Measurements from ENCODE around the gene CDC42BPB.
A peak's percentile ranks its signal among the peaks of the same experiment; 100 is the strongest.

Gene CDC42BPB

DNA sequence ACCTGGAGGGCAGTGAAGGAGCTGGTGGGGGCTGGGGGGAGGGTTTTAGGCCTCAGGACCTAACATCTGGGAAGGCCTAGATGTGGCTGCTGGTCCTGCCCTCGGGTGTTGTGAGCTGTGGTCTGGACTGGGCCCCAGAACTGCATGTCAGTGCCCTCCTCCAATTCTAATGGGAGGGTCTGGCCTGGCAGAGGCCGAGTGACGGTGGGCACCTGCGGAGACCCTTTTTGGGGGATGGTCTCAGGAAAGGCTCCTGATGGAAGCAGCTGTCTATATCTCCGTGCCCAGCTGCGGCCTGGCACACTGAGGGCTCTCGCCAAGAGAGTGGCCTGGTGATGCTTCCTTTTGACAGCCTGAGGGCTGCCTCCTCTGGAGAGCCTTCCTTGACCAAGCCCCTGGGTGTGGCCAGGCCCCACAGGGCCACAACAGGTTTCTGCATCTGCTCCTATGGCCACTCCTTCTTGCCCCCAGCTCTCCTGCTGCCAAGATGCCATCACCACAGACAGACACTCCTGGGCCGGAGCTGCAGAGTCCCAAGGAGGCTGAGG lies 42.5 kb upstream of the CDC42BPB start:
- H3K4me3 ChIP-seq (ENCODE audit: low read depth, low read length) = no peak overlapping the region
- no peak for DNase-seq (ENCODE audit: low read depth)
- TF ChIP-seq, protein P1, sequence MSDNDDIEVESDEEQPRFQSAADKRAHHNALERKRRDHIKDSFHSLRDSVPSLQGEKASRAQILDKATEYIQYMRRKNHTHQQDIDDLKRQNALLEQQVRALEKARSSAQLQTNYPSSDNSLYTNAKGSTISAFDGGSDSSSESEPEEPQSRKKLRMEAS (IDR thresholded peaks at IDR 0.05; ENCODE audit: low read depth, low read length) = no peak
- TF ChIP-seq POLR2A (IDR thresholded peaks at IDR 0.05; ENCODE audit: extremely low read depth, insufficient read length) (no peak), MYC (IDR thresholded peaks at IDR 0.05; ENCODE audit: low read depth, low read length) (no peak)
- TF ChIP-seq, protein P2, sequence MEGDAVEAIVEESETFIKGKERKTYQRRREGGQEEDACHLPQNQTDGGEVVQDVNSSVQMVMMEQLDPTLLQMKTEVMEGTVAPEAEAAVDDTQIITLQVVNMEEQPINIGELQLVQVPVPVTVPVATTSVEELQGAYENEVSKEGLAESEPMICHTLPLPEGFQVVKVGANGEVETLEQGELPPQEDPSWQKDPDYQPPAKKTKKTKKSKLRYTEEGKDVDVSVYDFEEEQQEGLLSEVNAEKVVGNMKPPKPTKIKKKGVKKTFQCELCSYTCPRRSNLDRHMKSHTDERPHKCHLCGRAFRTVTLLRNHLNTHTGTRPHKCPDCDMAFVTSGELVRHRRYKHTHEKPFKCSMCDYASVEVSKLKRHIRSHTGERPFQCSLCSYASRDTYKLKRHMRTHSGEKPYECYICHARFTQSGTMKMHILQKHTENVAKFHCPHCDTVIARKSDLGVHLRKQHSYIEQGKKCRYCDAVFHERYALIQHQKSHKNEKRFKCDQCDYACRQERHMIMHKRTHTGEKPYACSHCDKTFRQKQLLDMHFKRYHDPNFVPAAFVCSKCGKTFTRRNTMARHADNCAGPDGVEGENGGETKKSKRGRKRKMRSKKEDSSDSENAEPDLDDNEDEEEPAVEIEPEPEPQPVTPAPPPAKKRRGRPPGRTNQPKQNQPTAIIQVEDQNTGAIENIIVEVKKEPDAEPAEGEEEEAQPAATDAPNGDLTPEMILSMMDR (IDR thresholded peaks at IDR 0.05; ENCODE audit: low read depth, low read length) = no peak

DNA sequence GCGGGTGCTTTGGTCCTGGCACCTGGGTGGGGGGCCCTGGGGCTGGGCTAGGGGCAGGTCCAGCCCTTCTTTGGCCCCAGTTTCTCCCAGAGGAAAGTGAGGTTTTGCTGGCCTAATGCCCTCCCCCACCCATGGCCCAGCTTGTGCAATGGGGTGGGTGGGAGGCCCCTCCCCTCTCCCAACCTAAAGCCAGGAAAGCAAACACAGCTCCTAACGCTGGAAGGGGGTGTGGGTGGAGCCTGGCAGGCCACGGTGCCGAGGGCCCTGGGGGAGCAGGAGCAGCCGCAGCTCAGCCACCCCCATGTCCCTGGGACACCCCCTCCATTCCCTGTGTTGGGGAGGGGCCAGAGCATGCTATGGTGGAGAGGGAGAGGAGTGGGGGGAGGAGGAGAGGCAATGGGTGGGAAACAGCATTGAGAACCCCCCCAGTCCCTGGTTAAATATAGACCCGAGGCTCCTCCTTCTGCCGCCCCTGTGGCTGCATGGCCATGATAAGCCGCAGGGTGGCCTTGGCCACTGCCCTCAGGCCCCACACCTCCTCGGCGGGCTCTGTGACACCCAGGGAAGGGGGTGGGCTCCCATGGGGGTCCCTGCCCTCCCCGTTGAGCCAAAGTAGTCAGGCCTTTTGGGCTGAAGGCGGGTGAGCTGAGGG lies 41.9 kb upstream of the CDC42BPB start:
- peak; percentile 53 for DNase-seq (ENCODE audit: low read depth)
- TF ChIP-seq, protein P1 (IDR thresholded peaks at IDR 0.05; ENCODE audit: low read depth, low read length) = no peak
- TF ChIP-seq, protein P2 (IDR thresholded peaks at IDR 0.05; ENCODE audit: low read depth, low read length) = no peak
- TF ChIP-seq MYC (IDR thresholded peaks at IDR 0.05; ENCODE audit: low read depth, low read length) (no peak), POLR2A (IDR thresholded peaks at IDR 0.05; ENCODE audit: extremely low read depth, insufficient read length) (no peak)
- H3K4me3 ChIP-seq (ENCODE audit: low read depth, low read length) = no peak overlapping the region

DNA sequence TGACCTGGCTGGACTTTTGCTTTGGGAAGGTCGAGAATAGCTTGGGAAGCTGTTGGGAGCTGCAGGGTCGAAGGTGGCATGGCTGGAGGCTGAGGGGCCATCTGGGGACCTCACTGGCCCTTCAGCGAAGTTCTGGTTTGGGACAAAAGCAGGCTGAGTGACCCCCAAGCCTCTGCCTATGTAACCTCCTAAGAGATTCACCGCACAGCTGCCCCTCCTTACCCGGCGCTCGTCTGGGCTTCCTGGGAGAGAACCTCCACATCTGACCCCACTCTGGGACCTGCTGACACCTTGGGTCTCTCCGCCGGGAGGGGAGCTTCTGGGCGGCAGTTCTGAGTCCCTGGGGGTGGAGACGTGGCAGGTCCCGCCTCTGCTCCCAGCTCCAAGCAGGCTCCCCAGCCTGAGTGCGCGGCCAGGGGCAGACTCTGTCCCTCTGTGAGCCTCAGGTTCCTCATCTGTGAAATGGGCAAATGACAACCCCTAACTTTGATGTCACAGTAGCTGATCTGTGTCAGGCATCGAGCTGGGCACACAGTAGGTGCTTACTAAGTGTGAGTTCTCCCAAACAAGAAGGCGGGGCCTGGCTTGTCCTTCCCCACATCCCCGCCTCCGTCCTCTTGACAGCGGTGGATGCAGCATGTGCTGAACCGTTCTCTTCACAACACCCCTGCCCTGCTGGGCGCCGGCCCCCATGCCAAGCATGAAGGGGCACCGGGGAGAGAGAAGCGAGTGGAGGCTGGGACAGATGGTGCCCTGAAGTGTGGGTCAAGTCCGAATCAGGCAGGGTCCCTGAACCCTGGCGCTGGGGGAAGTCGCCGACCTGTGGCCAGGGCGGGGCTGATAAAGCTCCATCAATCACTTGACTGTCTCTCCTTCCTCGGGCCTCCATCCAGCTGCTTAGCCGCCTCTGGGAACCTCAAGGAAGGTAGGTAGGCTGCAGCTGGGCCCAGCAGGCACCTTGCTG lies 40.9 kb upstream of the CDC42BPB start:
- no peak overlapping the region for H3K4me3 ChIP-seq (ENCODE audit: low read depth, low read length)
- TF ChIP-seq, protein P2 (IDR thresholded peaks at IDR 0.05; ENCODE audit: low read depth, low read length) = no peak
- TF ChIP-seq POLR2A (IDR thresholded peaks at IDR 0.05; ENCODE audit: extremely low read depth, insufficient read length) (no peak), MYC (IDR thresholded peaks at IDR 0.05; ENCODE audit: low read depth, low read length) (no peak)
- DNase-seq (ENCODE audit: low read depth) = no peak

DNA sequence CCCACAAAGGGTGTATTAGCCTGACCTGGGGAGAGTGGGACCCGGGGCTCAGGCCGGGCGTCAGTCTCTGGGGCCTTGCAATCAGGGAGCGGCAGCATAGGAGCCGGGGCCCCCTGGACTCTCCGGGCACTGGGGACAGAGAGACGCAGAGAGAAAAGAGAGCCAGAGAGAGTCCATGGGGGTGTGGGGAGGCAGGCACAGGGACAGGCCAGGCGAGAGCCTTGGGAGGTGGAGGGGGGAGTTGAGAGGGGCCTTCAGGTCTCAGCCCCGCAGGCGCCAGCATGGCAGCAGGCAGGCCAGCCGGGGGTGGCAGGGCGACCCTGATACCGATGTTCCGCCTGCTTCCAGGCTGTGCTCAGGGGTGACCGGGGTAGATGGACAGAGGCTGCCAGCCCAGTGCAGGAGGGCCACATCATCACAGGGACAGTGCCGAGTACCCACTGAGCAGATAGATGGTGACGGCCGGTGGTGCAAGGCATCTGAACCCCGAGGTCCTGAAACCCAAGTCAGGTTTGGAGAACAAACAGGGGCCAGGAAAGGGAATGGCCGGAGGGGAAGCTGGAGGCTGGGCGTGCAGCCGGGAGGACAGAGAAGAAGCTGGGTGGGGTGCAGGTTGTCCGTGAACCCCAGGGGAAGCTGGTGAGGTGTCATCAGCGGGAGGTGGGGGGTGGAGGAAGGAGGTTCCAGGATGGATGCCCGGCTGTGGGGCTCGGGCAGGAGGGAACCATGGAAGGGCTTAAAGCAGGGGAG lies 40.1 kb upstream of the CDC42BPB start:
- DNase-seq (ENCODE audit: low read depth) = no peak
- TF ChIP-seq MYC (IDR thresholded peaks at IDR 0.05; ENCODE audit: low read depth, low read length) = no peak
- TF ChIP-seq, protein P1 (IDR thresholded peaks at IDR 0.05; ENCODE audit: low read depth, low read length) = no peak
- no peak for TF ChIP-seq POLR2A (IDR thresholded peaks at IDR 0.05; ENCODE audit: extremely low read depth, insufficient read length)
- TF ChIP-seq, protein P2 (IDR thresholded peaks at IDR 0.05; ENCODE audit: low read depth, low read length) = no peak
- no peak overlapping the region for H3K4me3 ChIP-seq (ENCODE audit: low read depth, low read length)

DNA sequence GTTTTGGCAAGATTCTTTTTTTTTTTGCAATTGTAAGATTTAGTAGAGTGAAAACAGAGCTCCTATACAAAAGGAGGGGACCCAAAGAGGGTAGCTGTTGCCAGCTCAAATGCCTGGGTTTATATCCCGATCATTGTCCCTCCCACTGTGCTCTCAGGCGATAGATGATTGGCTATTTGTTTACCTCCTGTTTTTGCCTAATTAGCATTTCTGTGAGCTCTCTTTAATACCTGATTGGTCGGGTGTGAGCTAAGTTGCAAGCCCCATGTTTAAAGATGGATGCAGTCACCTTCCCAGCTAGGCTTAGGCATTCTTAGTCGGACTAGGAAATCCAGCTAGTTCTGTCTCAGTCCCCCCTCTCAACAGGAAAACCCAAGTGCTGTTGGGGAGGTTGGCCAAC lies 39.0 kb upstream of the CDC42BPB start:
- TF ChIP-seq, protein P1 (IDR thresholded peaks at IDR 0.05; ENCODE audit: low read depth, low read length) = no peak
- no peak for TF ChIP-seq POLR2A (IDR thresholded peaks at IDR 0.05; ENCODE audit: extremely low read depth, insufficient read length)
- no peak for TF ChIP-seq MYC (IDR thresholded peaks at IDR 0.05; ENCODE audit: low read depth, low read length)
- TF ChIP-seq, protein P2 (IDR thresholded peaks at IDR 0.05; ENCODE audit: low read depth, low read length) = no peak
- no peak for DNase-seq (ENCODE audit: low read depth)

More for the DNA sequence above, 39.0 kb upstream of the CDC42BPB start:
- no peak overlapping the region for H3K4me3 ChIP-seq (ENCODE audit: low read depth, low read length)
